ENCODE results near the gene ATP5PO.

DNA sequence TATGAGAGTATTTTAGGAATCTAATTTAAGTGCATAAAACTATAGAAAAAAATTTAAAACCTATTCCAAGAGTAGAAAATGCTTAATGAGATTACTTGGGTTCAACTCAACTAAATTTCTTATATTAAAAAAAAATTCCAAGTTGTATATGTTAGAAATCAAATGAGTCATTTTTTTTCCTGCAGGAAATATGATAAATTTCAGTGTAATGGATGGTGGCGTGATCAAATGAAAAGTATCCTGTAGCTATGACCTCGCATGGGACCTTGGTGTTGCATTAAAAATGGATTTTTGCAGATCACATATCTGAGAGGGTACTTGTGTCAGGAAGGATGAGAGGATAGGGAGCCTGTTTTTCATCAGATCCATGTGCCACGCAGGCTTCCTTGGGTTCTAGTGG lies 17.9 kb downstream of the ATP5PO start:
- no peak for TF ChIP-seq EZH2phosphoT487 (IDR thresholded peaks at IDR 0.05; ENCODE audit: borderline replicate concordance, low read length)
- TF ChIP-seq, protein P1, sequence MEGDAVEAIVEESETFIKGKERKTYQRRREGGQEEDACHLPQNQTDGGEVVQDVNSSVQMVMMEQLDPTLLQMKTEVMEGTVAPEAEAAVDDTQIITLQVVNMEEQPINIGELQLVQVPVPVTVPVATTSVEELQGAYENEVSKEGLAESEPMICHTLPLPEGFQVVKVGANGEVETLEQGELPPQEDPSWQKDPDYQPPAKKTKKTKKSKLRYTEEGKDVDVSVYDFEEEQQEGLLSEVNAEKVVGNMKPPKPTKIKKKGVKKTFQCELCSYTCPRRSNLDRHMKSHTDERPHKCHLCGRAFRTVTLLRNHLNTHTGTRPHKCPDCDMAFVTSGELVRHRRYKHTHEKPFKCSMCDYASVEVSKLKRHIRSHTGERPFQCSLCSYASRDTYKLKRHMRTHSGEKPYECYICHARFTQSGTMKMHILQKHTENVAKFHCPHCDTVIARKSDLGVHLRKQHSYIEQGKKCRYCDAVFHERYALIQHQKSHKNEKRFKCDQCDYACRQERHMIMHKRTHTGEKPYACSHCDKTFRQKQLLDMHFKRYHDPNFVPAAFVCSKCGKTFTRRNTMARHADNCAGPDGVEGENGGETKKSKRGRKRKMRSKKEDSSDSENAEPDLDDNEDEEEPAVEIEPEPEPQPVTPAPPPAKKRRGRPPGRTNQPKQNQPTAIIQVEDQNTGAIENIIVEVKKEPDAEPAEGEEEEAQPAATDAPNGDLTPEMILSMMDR (conservative IDR thresholded peaks at IDR 0.05; ENCODE audit: low read depth, low read length), result no peak
